ENCODE measurements around the gene GPR21.

GPR21 gene

GRCh38 chr9:123043081-123043939 is 9.8 kb downstream of the GPR21 start:
- TF ChIP-seq ZNF274 (IDR thresholded peaks at IDR 0.05; ENCODE audit: low read depth, low read length): no peak

GRCh38 chr9:123044586-123044985 is 11.1 kb downstream of the GPR21 start:
- no peak for TF ChIP-seq ZNF274 (IDR thresholded peaks at IDR 0.05; ENCODE audit: low read depth, low read length)
- H3K4me3 ChIP-seq (ENCODE audit: low read length): no peak overlapping the region

More at GRCh38 chr9:123043081-123043939, 9.8 kb downstream of the GPR21 start:
- H3K4me3 ChIP-seq (ENCODE audit: low read length): no peak overlapping the region

GRCh38 chr9:123046406-123047195 is 13.1 kb downstream of the GPR21 start:
- no peak for TF ChIP-seq ZNF274 (IDR thresholded peaks at IDR 0.05; ENCODE audit: low read depth, low read length)
- H3K4me3 ChIP-seq (ENCODE audit: low read length): no peak overlapping the region

GRCh38 chr9:123048748-123049147 is 15.3 kb downstream of the GPR21 start:
- no peak overlapping the region for H3K4me3 ChIP-seq (ENCODE audit: low read length)
- TF ChIP-seq ZNF274 (IDR thresholded peaks at IDR 0.05; ENCODE audit: low read depth, low read length): no peak

- TF ChIP-seq ZNF274 (IDR thresholded peaks at IDR 0.05; ENCODE audit: low read depth, low read length): no peak
- no peak overlapping the region for H3K4me3 ChIP-seq (ENCODE audit: low read length)
Observed at GRCh38 chr9:123049589-123050222, 16.2 kb downstream of the GPR21 start.

- no peak overlapping the region for H3K4me3 ChIP-seq (ENCODE audit: low read length)
- TF ChIP-seq ZNF274 (IDR thresholded peaks at IDR 0.05; ENCODE audit: low read depth, low read length): no peak
Observed at GRCh38 chr9:123053046-123053445, 19.6 kb downstream of the GPR21 start.

GRCh38 chr9:123053711-123054110 is 20.2 kb downstream of the GPR21 start:
- no peak for TF ChIP-seq ZNF274 (IDR thresholded peaks at IDR 0.05; ENCODE audit: low read depth, low read length)
- no peak overlapping the region for H3K4me3 ChIP-seq (ENCODE audit: low read length)

DNA sequence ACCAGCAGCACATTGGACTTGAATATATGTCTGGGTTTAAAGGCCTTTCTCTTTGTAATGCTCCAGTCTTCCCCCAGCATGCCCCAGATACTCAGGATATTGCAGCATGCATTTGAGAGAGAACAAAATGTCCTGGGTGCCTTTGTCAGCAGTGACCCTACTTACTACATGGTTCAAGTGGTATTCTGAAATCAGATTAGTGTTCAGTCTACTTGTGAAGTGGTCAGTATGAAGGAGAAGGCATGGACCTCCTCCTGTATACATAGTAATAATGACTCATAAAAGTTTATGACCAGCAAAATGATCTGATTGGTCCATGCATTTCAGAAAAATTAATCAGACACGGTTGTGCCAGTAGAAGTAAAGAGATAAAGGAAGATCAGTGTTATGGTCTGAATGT is 25.4 kb downstream of the GPR21 start:
- no peak for TF ChIP-seq ZNF274 (IDR thresholded peaks at IDR 0.05; ENCODE audit: low read depth, low read length)
- no peak overlapping the region for H3K4me3 ChIP-seq (ENCODE audit: low read length)

DNA sequence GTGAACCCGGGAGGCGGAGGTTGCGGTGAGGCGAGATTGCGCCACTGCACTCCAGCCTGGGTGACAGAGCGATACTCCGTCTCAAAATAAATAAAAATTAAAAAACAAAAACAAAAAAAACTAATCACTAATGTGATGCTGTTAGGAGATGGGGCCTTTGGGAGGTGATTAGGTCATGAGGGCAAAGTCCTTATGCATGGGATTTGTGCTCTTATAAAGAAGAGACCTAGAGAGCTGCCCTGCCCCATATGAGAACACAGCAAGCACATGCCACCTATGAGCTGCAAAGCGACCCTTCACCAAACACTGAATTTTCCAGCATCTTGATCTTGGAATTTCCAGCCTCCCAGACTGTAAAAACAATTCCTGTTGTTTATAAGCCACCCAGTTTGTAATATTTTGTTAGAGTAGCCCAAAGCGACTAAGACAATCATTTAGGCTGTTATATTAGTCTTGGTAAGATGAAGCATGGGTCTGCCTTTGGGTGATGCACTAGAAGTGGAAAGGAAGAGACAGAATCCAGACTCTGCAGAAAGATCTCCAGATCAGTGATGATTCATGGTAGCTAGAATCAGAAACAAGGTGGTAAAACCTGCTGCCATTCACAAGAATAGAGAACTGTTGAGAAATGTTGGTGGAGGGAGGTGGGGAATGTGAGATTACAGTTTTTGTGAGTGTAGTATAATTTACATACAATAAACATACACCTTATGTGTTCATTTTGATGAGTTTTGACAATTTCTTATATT is 26.2 kb downstream of the GPR21 start:
- no peak overlapping the region for H3K4me3 ChIP-seq (ENCODE audit: low read length)

GRCh38 chr9:123061216-123061615 is 27.7 kb downstream of the GPR21 start:
- H3K4me3 ChIP-seq (ENCODE audit: low read length): no peak overlapping the region

More for the DNA sequence above, 26.2 kb downstream of the GPR21 start:
- no peak for TF ChIP-seq ZNF274 (IDR thresholded peaks at IDR 0.05; ENCODE audit: low read depth, low read length)

DNA sequence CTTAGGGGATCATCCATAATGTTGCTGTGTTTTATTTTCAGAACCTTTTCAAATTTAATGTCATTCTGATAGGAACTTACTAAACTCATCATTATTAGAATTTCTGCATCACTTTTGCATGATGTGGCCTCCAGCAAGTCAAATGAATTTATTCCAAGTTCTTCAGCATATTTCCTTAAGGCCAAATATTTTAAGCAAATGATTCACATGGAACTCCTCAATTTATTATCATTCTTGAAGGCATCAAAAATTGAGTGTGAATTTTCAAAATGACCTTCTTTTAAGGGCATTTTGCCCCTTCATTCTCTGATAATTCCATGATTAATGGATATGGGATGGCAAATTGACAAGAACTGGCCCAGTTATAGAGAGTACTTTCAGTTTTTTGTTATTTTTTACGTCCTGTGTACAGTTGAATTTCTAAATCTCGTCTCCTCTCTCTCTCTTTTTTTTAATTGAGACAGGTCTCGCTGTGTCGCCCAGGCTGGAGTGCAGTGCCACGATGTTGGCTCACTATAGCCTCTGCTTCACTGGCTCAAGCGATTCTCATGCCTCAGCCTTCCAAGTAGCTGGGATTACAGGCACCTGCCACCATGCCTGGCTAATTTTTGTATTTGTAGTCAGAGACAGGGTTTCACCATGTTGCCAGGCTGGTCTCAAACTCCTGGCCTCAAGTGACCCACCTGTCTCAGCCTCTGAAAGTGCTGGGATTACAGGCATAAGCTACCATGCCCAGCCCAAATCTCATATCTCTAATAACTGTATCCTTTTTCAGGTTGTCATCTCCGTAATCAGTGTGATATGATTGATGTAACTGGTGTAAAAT is 29.1 kb downstream of the GPR21 start:
- no peak for TF ChIP-seq ZNF274 (IDR thresholded peaks at IDR 0.05; ENCODE audit: low read depth, low read length)
- no peak overlapping the region for H3K4me3 ChIP-seq (ENCODE audit: low read length)

More at GRCh38 chr9:123061216-123061615, 27.7 kb downstream of the GPR21 start:
- TF ChIP-seq ZNF274 (IDR thresholded peaks at IDR 0.05; ENCODE audit: low read depth, low read length): no peak

DNA sequence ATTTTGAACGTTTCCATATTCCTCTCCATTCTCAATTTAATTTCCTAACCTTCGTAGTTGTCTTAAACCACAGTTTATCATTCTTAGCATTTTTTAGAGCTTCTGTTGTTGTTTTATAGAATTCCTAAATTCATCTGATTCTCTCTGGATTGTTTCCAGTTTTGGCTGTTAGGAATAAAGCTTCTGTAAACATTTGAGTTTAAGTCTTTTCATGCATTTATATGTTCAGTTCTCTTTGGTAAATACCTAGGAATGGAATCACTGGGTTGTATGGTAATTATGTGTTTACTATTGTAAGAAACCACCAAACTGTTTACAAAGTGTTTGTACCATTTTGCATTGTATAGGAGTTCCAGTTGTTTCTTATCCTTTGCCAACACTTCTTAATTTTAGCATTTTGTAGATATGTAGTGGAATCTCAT is 29.7 kb downstream of the GPR21 start:
- no peak overlapping the region for H3K4me3 ChIP-seq (ENCODE audit: low read length)
- no peak for TF ChIP-seq ZNF274 (IDR thresholded peaks at IDR 0.05; ENCODE audit: low read depth, low read length)

- H3K4me3 ChIP-seq (ENCODE audit: low read length): no peak overlapping the region
- TF ChIP-seq ZNF274 (IDR thresholded peaks at IDR 0.05; ENCODE audit: low read depth, low read length): no peak
Observed at GRCh38 chr9:123063896-123064295, 30.4 kb downstream of the GPR21 start.
